Hematopoietic multipotent progenitor cell treated with erythropoietin and hydrocortisone succinate and interleukin-3 and kit ligand, for 8 days (in vitro differentiated cells): ENCODE measurements around the gene PFDN1.

Experiments used
- DNase-seq: peaks from one replicate; pipeline ENCODE4 v3.0.0-alpha.2; 2015

Gene PFDN1

GRCh38 chr5:140258016-140258415, 44.9 kb downstream of the PFDN1 start:
- no peak for DNase-seq

GRCh38 chr5:140256726-140257125, 46.2 kb downstream of the PFDN1 start:
- DNase-seq: no peak

DNA sequence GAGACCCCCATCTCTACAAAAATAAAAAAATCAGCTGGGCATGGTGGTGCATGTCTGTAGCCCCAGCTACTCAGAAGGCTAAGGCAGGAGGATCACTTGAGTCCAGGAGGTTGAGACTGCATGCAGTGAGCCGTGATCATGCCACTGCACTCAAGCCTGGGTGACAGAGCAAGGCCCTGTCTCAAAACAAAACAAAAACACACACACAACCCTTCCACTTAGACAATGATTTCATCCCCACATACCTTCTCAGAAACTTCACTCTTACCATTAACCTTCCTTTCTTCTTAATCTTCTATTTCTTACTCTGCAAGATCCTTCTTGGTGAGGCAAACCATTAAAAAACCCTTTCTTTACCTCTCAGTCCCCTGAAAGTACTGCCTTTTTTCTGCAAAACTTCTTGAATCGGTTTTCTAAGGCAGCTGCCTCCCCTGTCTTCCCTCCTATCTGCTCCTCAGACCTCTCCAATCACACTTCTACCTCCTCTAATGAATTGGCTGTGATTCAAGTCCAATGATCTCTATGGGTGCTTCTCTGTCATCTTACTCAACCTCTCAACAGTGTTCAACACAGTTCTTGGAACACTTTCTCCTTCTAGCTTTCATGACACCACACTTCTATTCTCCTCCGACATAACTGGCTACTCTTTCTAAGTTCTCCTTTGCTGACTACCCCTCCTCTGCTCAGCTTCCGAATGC, 47.3 kb downstream of the PFDN1 start:
- DNase-seq: no peak

GRCh38 chr5:140253985-140254384, 48.9 kb downstream of the PFDN1 start:
- DNase-seq: no peak

DNA sequence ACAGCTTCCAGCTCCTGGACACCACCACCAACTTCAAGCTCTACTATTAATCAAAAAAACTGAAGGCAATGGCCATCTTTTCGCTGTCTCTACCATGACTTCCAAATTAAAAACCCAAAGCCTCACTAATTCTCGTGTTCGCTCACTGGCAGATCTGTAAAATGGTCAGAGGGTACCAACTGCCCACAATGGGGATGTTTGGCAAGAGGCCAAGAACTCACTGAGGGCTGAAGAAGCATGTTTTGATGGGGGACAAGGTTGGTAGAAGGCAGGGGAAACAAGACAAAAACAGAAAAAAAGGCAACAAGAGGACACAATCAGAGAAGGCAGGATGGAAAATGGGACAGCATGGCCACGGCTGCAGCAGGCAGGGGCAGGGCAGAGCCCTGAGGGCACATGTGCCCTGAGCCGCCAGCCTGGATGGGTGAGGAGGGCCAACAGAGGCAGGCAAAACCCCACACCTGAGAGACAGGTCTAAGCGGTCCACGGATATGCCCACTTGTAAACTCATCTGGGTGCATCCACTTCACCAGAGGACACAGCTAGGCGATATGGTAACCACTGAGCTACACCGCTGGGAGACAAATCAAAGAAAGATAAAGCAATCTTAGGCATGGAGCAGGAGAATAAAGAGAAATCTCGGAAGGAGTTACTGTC, 50.3 kb downstream of the PFDN1 start:
- DNase-seq: no peak

DNA sequence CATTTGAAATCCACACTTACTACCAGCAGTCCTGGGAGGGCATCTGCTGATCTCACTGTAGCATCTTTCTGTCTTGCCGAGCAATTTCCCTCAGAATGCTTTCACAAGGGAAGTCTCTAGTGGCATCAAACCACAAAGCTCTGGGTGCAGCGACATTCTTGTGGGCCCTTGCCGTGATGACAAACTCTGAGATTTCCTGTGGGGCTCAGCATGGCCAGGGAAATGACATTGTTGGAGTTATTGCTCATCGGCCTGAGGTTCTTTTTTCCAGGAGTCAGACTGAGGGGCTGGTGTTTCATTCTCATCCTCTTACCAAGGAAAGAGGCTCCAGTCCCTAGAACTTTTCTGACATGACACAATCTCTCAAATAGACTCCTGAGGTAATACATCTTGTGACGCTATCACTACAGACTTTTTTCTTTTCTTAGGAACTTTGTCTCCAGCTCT, 51.4 kb downstream of the PFDN1 start:
- DNase-seq: no peak

GRCh38 chr5:140250386-140250785, 52.5 kb downstream of the PFDN1 start:
- DNase-seq: no peak

GRCh38 chr5:140249536-140249935, 53.4 kb downstream of the PFDN1 start:
- no peak for DNase-seq

DNA sequence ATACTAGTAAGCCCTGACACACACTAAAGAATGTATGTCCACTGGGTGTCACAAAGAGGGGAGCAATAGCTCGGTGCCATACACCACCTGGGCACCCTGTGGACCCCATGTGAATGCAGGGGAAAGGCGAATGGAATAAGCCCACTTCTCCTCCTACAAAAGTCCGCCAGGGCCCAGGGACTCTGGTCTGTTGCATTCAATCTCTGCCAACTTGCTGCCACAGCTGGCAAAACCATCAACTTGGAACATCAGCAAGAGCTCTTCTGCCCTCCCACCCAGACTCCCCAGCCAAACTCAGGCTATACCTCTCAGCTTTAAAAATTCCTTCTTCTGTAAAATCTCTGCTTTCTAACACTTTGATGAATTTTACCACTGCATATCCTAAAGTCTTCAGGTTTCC, 54.5 kb downstream of the PFDN1 start:
- DNase-seq: no peak

DNA sequence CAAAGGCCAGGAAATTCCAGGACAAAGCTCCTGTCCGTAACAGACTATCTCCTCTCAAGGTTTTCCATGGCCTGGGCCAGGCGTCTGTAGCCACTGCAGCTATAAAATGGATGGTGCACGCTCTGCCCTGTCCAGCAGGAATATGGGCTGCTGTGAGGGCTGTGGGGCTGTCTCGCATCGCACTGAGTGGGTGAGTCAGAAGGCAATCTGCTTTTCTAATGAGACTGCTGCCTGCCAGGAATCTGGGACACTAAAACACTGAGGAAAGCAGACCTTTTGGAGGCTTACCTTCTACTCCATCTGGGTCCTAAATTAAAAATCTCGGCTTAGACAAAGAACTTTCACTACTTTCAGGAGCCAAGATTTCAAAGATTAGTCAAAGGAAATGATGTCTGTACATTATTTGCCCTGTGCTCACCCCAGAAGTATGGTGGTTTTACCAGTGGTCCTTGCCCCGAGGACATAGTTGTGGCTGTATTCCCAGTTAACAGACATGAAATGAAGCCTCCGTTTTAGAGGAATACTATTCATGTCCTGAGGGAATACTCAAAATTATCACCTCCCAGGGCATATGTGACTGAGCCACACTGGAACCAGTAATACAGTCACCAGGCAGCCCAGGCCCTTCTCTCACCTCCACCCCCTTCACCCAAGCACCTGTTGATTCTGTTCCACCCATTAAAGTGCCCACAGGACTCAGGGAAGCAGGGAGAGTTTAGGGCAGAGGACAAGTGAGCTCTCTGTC, 56.4 kb downstream of the PFDN1 start:
- DNase-seq: no peak

GRCh38 chr5:140245926-140246325, 57.0 kb downstream of the PFDN1 start:
- DNase-seq: no peak

GRCh38 chr5:140245341-140245740, 57.6 kb downstream of the PFDN1 start:
- DNase-seq: no peak

GRCh38 chr5:140244525-140245025, 58.3 kb downstream of the PFDN1 start:
- DNase-seq: peak; percentile 83

DNA sequence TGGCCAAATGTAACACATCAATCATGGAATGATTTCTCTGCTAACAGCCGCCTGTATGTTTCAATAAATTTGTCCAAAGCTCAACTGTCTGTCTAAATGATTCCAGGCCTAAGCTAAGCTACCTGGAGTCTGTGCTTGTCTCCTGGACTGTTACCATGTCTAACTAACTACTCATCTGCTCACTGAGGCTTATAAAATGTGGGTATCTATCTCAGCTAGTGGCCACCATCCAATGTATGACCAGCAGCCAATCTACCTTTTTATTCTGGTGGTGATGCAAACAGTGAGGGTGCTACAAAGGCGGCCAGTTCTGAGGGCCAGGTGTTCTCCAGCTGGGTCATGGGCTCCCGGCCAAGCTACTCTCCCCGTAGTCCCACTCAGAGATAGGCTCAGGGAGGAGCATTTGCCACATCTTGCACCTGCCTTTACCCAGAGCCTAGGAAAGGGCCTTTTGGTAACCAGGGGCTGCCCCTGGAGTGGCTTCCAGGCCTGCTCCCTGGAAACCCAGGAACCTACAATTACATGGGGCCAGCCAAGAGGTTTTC, 59.1 kb downstream of the PFDN1 start:
- DNase-seq: no peak

GRCh38 chr5:140242890-140243585, 59.9 kb downstream of the PFDN1 start:
- DNase-seq: no peak

- DNase-seq: no peak
Measured at GRCh38 chr5:140242099-140242498, 60.8 kb downstream of the PFDN1 start.

- peak; percentile 54 for DNase-seq
Measured at GRCh38 chr5:140240987-140241706, 61.8 kb downstream of the PFDN1 start.

DNA sequence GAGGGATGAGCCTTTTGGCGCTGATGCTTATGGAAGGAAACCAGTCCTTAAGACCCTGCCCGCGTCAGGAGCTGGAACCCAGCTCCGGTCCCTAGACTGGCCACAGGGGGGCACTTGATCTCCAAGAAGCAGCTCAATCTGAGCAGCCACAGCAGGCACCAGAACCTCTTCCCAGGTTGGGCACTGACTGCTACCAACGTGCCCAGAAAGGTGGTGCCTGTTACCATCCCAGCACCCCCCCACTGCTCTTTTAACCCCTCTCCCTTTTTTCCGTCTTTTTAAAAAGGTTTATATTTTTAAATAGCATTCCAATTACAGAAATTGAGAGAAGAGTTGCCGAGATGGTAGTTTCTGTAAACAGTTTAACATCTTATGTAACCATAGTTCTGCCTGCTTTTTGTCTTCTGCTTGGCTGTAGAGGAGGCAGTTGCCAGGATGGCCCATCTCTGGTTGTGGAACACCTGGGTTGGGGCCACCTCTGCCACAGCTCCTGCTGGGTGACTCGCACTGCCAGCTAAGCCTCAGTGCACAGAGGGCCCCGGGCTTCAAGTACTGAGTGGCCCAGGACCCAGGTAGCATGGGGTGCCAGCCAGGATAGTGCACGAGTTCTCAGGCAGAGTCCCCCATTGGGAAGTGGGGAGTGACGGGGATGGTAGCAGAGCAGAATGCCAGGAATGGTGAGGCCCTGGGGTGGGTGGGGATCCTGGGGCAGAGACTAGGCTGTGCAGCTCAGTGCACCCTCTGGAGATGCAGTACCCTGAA, 62.8 kb downstream of the PFDN1 start:
- peak; percentile 62 for DNase-seq

- DNase-seq: no peak
Measured at GRCh38 chr5:140239461-140239860, 63.4 kb downstream of the PFDN1 start.

GRCh38 chr5:140238756-140239155, 64.1 kb downstream of the PFDN1 start:
- DNase-seq: no peak

DNA sequence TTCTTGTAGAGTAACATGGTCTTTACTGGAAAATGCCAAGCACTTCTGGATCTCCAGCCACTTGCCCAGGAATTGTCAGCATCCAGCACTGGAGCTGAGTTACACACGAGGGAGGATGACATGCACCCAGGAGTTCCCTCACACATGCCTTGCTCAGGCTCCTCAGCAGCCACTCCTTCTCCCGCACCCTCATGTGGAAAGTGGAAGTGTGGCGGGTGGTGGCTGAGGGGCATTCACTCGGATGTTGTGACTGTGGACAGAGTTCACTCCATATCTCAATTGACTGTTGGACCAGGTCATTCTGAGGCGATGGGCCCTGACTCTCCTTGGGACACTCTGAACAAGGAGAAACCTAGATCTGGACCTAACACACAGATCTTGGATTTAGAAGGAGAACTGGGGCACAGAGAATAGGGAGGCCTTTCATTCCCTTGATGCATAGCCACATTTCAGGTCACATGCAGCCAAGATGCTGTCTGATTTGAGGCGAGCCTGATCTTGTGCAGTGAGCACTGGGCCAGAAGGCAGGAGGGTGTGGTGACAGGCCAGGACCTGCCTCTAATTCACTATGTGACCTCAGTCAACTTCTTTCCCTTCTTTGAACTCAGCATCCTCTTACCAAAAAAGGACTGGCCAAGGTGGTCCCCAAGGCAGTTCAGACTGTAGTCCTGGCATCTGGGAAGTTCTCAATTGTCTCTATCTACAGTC, 65.9 kb downstream of the PFDN1 start:
- DNase-seq: no peak
